Cardiac fibroblast (primary cell): ENCODE results near the gene TBX2.

ENCODE experiments used
- DNase-seq, 2 donors: peaks; one replicate each; pipeline versions ENCODE4 v3.0.0 to v3.0.0-alpha.2; 2010; ENCODE audit warnings: low read depth in 2 of 2
- H3K4me3 ChIP-seq, 2 donors: replicated peaks in 1 of 2; 1 replicate in 1 of 2; 2 replicates in 1 of 2; pipeline ENCODE4 v1.5.1; 2011; ENCODE audit warnings: low read depth in 2 of 2, low read length in 2 of 2, mild to moderate bottlenecking in 2 of 2, moderate library complexity in 1 of 2
- TF ChIP-seq, protein P1 (sequence below): IDR thresholded peaks from one replicate; pipeline ENCODE4 v1.5.1; 2011; ENCODE audit warnings: low read depth, mild to moderate bottlenecking, low read length, inconsistent platforms

TBX2 gene

DNA sequence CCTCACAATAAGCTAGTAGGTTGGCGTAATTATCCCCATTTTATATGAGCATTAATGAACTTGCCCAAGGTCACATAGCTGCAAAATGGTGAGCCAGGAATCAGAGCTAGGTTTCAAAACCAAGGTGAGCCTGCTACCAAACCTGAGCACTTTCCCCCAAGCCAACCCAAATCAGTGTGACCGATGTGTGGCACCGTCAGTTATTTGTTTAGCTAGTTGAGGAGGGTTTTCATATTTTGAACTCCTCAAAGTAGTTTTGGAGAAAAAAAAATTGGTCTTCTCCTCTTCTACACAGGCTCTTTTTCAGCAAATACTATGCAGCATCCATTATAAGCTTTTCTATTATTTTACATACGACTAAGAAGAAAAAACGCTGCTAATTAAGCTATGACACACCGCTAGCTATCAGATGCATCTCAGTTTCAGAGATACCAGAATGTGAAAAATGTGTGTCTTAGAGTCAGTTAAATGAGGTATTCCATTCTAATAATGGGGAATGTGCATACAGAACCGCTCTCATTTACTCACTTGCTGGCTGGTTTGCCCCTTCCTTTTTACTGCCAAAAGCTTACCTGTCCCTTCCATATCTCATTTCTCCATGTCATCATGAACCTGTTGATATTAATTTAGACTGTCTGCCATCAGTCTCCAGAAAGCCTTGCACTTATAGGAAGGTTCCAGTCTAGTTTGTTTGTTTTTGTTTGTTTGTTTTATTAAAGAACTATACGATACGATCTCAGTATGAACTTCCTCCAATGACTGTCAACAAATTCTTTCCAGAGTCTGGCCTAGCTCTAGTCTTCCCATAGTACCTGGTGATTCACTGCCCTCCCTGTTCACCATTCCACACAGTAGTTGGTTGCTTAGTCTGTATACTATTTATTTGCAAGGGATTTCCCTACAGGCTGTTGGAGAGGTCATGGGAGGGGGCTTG lies 50.3 kb downstream of the TBX2 start:
- TF ChIP-seq, protein P1, sequence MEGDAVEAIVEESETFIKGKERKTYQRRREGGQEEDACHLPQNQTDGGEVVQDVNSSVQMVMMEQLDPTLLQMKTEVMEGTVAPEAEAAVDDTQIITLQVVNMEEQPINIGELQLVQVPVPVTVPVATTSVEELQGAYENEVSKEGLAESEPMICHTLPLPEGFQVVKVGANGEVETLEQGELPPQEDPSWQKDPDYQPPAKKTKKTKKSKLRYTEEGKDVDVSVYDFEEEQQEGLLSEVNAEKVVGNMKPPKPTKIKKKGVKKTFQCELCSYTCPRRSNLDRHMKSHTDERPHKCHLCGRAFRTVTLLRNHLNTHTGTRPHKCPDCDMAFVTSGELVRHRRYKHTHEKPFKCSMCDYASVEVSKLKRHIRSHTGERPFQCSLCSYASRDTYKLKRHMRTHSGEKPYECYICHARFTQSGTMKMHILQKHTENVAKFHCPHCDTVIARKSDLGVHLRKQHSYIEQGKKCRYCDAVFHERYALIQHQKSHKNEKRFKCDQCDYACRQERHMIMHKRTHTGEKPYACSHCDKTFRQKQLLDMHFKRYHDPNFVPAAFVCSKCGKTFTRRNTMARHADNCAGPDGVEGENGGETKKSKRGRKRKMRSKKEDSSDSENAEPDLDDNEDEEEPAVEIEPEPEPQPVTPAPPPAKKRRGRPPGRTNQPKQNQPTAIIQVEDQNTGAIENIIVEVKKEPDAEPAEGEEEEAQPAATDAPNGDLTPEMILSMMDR, result no peak

DNA sequence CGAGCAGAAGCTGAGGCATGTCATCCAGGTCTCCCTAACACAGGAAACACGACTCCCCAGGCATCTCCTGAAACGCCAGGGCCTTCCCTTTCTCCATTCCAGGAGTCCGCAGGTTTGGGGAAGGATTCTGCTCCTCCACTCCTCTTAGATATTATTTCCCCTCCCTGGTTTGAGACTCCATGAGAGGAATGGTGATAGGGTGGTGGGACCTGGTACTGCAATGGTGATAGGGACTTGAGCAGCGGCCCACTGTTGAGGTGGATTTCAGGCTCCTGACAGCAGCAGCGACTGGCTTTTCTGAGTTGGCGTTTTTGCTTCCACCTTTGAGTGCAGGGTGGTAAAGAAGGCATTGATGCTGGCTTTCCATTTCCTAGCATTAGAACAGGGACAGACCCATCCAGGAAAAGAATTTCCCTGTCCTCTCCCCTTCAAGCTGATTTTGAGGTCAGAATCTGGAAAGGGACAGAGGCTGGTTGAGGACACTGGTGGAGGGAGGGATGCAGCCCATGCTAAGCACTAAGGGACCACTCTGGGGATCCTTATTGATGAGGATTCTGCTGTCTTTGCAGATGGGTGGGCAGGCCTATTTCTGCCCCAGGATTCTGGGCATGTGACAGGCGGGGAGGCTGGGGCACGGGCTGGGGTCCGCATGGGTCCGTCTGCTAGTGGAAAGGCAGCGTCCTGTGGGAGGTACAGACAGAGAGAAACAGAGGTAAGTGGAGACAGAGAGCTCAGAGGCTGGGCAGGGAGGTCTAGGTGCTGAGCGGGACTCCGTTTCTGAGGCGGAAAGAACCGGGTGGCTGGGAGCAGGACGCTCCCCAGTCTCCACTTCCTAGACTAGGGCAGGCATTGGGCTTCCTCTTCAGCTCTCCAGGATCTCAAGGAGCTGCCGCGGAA lies 51.2 kb downstream of the TBX2 start:
- TF ChIP-seq, protein P1, result no peak
- H3K4me3 ChIP-seq, result no peak overlapping the region

More for the DNA sequence above, 50.3 kb downstream of the TBX2 start:
- no peak for DNase-seq
- H3K4me3 ChIP-seq, result no peak overlapping the region

DNA sequence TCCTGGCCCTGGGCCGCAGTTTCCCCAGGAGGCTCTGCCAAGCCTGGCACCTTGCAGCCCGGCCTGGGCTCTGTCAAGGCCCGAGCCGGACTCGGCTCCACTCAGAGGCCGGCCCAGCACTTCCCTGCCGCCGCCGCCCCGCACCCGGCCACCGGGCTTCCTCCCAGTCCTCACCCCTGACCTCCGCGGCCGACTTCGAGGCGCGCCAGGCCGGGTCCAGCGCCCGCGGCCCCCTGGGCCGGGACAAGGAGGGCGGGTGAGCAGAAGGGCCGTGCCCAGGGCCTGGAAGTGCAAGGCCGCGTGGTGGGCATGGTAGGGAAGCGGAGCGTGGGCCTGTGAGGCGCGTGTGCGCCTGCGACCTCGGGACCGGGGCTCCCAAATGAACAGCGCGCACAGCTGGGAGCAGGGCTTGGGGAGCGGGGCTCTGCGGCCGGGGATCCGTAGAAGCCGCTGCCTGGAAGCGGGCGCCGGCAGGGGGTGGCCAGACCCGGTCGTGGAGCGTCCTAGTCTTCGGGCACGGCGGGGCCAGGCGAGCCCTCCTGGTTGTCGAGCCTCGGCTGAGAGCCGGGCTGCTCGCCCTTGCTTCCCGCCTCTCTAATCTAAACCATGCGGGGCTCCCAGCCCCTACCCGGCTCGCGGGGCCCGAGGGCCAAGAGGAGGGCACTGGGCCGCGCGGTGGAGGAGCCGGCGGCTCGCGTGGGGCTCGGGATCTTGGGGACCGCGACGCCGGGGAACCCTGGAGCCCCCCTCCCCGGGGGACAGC lies 52.1 kb downstream of the TBX2 start:
- no peak for DNase-seq
- H3K4me3 ChIP-seq, result peak overlapping the region in 1 of 2 donors; percentile 14
- TF ChIP-seq, protein P1, result no peak

More for the DNA sequence above, 51.2 kb downstream of the TBX2 start:
- no peak for DNase-seq

DNA sequence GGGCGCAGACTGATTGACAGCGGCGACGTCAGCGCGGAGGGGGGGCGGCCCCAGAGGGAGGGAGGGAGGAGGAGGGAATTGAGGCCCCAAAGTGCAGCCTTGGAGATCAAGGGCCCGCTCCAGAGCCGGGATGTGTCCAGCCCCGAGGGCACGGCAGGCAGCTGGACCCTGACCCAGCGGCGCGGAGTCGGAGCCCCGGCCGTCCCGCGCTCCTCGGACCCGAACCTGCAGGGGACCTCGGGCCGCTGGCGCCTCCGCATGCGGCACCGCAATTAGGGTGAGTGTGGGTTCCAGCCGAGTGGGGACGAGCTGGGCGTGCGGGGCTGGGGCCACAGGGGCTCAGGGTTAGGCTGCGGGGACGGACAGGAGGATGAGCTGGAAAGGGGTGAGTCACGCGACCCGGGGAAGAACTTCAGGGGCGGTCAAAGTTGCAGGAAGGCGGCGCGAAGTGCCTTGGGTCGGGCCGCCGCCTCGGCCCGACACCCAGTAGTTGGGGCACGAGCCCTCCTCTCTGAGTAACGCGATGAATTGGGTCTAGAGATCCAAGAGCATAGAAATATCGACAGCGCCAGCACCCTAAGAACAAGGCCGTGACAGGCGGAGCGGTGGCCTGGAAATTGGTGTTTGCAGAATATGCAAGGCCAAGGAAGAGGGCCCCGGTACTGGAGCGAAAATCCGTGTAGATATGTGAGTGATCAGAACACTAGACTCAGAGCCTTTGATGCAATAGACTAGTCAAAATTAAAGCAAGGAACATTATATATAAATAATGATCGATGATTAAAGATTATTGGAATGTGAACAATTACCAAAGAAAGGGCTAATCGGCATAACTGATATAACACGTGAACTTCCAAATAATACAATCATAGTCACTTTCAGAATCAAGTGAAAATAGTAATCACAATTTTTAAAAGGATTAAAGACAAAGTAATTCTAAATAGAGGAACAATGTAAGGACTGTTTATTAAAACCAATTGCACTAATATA lies 53.0 kb downstream of the TBX2 start, which contains the start of gene TBX4:
Gene TBX4, plus strand, starts transcription at position 122 of the 990 bp plus-strand sequence. CDS start 4,069 bp downstream, outside the sequence.
- peak within 1 kb of the TSS in 1 of 2 donors; percentile 14 for H3K4me3 ChIP-seq
- TF ChIP-seq, protein P1, result no peak
- no peak for DNase-seq

DNA sequence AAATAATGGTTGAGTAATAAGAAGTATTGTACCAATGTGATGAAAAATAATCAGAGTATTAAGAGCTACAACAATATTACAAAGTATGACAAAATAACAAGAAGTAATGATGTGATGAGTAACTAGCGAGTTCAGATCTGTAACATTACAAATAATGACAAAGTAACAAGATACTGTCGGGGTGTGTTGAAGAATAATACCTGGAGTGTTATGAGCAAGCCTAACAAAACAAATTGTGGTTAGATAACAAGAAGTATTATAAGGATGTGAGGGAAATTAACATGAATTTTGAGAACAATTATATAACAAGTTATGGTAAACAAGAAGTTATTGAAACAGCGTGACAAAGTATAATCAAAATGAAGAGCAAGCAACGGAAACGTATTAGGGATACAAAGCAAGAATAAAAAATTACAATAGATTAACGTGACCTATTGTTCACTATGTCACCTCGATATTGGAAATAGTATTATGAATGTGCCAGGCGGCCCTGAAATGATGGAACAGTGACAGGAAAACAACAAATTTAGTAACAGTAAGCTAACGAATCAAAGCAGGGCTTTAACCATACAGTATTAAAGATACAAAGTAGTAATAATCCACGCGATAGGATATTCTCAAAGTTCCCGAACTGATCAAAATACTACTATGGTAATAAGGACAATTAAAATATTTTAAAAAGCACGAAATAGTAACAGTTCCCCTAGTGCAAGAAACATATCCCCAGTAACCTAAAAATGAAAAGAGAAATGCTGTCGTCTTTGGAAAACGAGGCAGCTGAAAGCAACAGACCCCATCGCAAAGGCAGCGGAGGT lies 54.1 kb downstream of the TBX2 start:
- no peak overlapping the region for H3K4me3 ChIP-seq
- DNase-seq, result no peak
- TF ChIP-seq, protein P1, result no peak
